Islet precursor cell (in vitro differentiated cells): ENCODE results near the gene ATF4.

Experiments
- DNase-seq: peaks from one replicate; pipeline ENCODE4 v3.0.0-alpha.2; 2018

The ATF4 gene

DNA sequence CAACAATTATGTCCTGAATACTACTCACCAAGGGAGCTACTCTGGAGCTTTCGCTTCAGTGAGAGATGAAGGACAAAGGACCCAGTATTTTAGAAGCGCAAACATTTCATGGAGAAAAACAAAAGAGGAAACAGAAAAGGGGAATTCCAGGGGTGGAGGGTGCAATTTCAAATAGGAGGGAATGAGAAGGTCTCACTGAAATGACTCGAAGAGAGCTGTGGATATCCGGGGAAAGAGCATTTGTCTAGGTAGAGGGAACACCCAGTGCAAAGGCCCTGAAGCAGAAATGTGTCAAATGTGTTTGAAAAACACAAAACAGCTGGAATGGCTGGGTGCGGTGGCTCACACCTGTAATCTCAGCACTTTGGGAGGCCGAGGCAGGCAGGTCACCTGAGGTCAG is 9.8 kb downstream of the ATF4 start:
- no peak for DNase-seq

DNA sequence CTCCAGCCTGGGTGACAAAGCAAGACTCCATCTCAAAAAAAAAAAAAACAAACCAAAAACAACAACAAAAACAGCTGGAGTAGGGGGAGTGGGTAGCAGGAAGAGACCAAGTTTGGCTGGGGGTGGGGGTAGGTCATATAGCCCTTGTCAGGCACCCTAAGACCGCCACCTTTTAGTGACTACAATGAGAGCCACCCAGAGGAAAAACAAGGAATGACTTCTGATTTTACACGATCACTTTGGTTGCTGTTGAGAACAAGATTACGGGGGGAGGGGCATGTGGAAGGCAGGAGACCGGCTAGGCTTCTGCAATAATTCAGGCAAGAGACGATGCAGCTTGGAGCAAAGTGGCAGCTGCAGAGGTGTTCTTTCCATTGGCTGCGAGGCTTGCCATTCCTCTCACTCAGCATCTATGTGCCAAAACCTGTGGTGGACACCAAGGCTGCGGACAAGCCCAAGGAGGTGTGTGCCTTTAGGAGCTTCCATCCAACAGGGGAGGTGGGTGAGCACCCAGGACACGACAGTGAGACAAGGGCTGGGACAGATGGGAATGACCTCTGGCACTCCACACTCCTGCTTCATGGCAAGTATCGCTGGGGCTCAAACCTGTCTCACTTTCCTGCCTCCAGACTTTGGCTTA is 10.4 kb downstream of the ATF4 start:
- DNase-seq, result no peak

DNA sequence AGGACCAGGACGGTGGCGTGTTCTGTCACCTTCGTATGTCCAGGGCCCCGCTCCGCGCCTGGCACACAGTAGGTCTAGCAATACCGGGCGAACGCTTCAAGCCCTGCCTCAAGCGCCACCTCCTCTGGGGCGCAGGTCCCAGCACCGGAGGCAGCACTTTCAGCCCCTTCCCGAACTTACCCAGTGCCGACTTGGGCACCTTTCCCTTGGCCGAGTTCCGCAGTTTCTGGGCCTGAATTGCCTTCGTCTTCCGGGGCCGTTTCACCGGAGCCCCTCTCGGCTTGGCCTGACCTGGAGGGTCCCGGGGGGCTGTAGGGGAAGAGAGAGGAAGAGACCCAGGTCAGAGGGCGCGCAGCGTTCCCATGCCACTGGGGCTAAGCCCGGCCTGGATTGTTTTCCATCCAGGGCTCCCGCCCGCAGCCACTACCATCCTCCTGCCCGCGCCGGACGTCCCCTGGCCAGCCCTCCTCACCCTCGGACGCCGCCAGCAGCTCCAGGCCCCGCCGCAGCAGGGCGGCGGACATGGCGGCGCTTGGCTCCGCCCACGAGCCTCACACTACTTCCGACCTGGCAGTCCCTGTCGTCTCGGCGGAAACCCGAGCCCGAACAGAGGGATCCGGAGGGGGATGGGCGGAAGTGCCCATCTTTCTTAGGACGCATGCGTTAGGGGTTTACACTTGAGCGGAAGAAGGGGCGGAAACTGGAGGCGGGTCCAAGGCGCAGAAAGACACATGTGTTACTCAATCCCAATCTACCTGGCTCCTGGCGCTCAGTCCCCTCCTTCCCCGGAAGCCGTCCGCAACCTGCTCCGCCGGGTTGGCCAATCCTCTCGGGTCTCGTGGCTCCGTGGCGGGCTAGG is 12.1 kb downstream of the ATF4 start, which contains the start of gene RPS19BP1:
Gene RPS19BP1, minus strand, starts transcription at position 534 of the 859 bp plus-strand sequence. Its CDS starts 10 bp downstream, at position 524.
- peak; percentile 100 for DNase-seq

DNA sequence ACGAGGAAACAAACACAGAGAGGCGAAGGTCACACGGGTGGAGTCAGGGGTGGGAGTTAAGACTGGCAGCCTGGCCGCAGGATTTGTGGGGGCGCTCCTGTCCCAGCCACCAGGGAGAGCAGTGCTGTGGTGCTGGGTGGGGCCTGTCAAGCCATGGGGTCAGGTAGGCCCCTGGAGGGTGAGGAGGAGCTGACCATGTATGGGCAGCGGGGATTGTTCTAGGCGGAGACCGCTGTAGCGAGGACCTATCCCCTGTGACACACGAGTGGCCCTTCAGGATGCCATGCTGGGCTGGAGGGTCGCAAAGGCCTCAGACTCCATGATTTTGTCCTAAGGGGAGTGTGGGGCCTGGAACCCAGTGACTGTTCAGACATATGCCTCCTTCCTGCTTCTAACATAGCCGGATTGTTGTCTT is 13.7 kb downstream of the ATF4 start:
- no peak for DNase-seq

DNA sequence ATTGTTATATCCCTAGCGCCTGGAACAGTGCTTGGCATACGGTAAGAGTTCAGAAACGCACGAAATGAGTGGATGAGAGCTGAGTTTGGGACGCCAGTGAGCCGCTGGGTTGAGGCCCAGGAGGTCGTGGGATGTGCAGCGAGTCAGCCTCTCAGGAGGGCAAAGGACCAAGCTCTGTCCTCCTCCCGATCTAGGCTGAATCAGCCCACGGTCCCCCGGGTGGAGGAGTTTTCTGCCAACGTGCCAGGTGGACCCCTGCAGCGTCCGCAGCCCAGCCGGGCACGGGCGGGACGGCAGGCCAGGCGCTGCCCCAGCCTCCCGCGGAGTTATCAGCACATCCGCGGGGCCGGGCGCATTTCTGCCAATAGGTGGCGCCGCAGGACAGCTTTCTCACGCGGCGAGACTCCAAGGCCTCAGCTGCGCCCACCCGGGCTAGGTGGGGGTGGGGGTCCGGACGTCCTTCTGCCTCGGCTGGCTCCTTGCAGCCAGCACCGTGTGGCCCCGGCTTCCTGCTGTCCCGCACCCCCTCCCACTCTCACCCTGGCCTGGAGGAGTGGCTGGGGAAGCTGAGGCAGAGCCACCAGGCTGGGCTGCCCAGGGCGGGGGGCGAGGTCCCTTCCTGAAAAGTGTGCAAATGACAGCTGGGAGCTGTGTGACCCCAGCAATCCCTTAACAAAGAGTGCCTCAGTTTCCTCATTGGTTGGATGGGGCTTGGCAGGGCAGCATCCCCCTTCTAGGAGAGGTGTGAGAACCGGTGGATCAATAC is 14.4 kb downstream of the ATF4 start:
- peak; percentile 92 for DNase-seq

DNA sequence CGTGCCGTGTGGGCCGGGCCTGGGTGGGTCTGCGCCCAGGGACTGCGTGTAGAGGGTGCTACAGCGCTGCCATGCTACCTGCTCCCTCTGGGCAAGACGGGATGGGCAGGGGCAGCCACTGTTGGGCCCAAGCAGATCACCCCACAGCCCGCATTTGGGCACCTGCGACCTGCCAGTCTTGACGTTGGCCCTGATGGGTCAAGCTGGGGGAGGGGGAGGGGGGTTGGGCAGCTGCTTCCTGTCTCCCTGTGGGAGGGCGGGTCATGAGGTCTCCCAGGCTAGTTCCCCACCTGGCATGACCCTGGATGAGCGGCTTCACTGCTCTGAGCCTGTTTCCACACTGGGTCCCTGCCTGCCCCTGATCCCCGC is 15.0 kb downstream of the ATF4 start:
- no peak for DNase-seq

DNA sequence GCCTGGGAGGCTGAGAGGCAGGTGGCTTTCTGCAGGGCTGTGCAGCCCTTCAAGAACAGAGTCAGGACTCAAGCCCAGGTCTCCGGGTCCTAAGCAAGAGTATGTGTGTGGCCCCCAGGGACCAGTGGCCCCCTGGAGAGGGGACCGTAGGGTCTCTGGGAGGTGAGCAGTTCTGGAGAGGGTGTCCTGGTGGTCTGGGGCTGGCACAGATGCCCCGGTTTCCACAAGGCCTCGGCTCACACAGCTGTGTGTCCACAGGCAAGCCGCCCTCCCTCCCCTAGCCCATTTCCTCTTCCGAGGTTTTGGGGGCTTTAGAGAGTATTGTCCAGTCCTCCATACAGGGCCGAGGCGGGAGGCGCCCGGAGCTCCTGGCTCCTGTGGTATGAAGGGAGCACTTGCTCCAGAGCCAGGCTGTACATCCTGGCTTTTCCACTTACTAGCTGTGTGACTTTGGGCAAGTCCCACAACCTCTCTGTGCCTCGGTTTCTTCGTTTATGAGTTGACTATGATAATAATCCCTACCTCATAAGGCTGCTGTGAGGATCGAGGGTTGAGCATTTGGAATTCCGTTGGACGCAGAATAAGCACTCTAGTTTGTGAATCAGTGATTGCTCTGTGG is 15.6 kb downstream of the ATF4 start:
- no peak for DNase-seq

DNA sequence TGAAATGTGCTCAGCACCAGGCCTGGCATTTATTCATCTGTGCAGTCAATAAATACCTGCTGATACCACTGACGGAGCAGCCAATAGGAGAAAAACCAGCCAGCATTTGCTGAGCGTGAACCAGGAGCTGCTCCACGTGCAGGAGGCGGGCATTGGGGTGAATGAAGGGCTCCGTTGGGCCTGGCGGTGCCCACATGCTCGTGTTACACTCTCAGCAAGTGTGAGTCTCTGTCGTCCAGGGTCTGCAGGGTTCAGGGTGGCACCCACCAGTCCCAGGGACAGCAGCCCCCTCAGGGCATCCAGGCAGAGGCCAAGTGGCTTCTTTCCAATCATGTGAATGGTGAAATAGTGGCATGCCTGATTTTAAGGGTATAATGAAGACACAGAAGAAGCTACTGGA is 16.3 kb downstream of the ATF4 start:
- no peak for DNase-seq

DNA sequence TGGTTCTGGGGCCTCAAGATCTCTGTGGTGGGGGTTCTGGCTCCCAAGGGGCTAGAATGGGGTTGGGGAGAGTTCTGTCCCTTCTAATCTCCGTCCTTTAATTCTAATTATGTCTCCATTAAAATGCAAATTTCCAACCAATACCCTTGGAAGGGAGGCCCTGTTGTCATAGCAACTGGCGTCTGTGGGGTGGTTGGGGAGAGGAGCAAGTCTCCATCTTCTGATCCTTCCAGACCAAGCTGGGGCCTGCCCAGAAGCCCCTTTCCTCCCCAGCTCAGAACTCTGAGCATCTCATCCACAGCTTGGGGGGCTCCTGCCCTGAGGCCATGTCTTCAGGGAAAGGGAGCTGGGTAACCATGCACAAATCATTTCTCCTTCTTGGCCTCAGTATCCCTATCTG is 17.6 kb downstream of the ATF4 start:
- no peak for DNase-seq

DNA sequence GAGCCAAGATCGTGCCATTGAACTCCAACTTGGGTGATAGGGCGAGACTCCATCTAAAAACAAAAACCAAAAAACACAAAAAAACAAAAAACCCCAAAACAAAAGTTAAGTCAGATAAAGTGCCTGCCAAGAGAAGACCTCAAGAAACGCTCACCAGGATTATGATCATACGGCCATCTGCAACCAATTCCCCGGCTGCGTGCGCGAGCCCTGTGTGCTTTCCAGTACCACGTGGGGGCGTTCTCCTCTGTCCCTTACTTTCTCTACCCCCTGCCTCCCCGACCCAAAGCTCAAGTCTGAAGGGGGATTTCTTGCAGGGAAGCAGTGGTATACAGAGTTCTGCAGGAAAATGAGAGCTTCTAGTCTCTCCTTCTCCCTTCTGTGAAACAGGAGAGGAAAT is 22.7 kb downstream of the ATF4 start:
- DNase-seq, result no peak

DNA sequence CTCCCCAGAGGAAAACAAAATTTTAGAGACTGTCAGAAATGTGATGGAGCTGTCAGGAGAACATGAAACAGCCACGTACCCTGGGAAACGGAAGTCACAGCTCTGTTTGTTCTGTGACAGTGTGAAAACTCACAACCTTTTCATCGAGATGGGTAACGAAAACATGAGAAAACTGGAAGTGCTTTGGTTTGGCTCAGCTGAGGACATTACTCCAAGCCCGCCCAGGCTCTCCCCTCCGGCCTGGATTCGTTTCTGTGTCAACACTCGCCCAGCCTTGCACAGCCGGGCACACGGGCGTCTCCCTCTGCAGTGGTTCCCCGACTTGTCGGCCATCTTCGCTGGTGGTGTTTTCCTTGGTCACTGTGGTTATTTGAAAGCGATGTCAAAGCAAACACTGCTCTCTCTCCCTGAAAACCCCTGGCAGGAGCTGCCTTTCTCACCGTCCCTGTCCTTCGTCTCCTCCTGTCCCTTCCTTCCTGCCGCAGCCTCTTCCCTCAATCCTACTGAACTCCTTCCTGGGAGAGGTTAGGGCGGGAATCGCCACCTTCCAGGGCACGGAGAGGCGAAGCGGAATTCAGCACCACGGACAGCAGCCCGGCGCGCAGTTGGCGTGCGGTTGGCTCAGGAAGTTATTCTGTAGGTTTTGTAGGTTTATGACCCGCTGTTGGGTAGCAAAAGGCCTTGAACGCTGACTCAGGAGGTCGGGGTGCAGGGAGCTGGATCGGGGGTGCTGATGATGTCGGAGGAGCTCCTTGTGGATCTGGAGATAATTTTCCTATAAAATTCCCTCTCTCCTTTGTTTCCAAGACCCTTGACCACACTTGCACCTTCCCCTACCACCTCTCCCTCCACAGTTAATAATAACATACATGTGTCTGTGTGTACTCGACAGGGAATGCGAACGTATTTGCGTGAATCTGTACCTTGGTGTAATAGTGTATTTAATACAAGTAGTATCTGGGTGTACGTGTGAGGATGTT is 25.3 kb downstream of the ATF4 start:
- DNase-seq, result peak; percentile 88

DNA sequence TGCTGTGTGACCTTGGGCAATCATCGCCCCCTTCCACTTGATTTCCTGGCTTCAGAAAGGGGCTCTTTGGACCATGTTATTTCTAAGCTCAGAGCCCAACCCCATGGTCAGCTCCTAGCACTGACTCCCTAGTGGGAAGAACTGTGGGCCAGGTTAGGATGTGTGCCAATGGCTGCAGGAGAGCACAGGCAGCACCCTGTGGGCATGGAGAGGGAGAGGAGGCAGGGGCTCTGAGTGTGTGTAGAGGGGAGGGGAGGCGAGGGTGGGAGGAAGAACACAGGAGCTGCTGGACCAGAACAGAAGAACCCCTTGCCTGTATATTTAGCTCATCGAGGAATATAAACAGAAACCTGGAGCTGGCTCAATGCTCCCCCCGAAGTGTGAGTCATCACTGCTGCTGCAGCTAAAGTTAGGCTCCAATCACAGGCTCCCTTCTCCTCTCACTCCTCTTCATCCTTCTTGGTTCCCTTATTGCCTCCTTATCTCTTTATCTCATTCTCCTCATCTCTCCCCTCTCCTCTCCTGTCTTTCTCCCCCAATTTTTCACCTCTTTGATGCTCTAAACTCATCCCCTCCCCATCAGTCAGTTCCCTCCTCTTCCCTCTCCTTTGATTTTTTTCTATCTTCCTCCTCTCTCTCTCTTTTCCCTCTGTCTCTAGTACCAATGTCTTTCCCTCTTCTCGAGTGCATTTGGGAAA is 26.7 kb downstream of the ATF4 start:
- DNase-seq, result no peak

DNA sequence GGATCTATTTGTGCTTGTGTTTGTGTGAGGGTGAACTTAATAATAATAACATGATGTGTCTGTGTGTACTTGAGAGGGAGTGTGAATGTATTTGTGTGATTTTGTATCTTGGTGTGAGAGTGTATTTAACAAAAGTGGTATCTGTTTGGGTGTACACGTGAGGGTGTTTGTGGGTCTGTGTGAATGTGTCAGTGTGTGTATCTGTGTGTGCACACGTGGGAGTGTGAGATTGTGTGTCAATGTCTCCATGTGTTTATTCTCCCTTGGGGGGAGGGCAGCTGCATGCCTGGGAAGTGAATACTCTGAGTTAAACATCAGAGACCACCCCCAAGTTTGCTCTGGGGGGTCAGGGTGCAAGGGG is 27.2 kb downstream of the ATF4 start:
- DNase-seq, result no peak

DNA sequence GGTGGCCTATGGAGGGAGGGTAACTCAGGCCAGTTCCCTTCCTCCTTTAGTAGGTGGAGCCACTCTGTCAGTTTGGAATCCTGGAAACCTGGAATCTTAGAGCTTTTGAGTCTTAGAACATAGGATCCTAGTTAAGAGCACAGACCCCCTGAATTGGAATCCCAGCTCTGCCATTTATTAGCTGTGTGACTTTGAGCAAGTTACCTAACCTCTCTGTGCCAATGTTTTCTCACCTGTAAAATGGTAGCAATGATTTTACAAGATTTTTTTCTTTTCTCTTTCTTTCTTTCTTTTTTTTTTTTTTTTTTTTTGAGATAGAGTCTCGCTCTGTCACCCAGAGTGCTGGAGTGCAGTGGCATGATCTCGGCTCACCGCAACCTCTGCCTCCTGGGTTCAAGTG is 33.1 kb downstream of the ATF4 start:
- no peak for DNase-seq

DNA sequence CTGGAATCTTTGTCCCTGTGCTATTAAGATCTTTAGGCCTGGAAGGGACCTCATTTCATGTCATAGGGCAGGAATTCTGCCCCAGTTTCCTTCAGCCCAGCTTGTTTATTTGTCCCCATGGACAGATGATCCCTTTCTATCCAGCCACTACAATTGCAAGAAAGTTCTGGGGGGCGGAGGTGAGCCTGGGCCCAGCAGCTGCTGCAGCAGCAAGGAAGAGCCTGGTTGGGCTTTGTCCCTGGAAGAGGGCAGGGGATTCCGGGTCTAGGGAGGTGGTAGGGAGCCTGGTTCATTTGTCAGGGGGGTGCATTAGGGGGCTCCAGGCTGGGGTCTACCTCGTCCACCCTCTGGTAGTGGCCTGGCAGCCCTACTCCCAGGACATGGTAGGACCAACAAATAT is 33.8 kb downstream of the ATF4 start:
- no peak for DNase-seq

DNA sequence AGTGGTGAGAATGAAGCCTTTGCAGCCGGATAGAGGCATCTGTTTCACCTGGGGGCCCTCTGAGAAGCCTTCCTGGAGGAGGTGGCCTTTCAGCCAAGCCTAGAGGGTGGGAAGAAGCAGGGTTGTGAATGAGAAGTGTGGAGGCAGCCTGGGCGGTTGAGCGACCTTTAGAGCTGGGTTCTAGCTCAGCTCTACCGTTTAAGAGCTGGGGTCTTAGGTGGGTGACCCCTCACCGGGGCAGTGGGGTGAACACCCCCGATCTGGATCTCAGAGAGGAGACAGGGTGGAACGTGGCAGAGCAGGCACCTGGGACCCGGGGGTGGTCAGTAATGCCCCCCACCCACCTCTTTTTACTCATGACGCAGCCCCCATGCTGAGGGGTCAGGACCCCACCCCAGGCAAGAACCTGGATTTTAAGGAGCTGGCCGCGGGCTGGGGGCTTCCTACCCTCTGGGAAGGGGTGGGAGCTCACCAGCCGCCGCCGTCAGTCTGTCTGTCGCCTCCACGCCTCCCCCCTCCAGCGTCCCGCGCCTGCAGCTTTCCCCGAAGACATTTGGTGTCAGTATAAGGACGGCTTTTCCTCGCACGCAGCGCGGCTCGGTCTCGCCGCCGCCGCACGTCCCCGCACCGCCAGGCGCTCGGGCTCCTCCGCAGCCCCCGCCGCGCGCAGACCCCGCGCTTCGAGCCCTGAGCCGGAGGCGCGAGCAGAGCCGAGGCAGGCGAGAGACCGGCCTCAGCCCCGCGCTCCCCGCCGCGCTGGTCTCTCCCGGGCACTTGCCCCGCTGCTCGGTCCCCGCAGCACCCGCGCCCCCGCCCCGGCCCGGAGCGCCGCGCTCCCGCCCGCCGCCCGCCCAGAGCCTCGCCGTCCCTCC is 36.8 kb downstream of the ATF4 start:
- DNase-seq, result no peak

DNA sequence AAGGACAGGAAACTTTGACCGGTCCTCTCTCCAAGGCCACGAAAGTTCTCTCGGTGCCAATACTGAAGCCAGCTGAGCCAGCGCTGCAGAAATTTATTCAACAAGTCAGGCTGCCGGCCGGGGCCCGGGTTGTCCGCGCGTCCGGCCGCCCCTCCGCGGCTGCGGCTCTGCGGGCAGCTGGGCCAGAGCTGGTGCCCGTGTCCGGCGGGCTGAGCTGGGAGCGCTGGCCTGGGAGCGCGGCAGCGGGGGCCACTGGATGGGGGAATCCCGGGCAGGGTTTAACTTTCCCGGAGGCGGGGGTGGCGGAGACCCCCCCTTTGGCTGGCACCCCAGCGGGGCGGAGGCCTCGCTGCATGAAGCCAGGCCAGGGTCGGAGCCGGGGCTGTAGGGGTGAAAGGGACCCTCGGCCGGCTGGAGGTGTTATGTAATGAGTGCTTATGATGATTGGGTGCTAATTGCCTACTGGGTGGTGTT is 37.9 kb downstream of the ATF4 start:
- DNase-seq, result no peak

DNA sequence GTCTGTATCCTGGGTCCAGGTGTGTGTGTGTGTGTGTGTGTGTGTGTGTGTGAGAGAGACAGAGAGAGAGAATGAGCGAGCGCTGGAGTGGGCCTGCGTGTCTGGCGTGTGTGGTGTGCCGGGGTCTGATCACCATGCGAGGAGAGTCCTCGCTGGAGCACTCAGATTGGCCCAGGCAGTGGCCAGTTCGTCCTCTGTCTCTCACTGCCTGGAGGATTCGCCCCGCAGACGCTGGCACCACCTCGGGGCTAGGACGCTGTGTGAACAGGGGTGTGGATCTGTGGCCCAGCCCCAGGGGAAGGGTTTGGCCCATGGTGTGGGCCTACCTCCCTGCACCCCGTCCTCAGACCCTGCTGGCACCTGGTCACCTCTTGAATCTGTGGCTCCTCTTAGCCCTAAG is 38.6 kb downstream of the ATF4 start:
- no peak for DNase-seq

DNA sequence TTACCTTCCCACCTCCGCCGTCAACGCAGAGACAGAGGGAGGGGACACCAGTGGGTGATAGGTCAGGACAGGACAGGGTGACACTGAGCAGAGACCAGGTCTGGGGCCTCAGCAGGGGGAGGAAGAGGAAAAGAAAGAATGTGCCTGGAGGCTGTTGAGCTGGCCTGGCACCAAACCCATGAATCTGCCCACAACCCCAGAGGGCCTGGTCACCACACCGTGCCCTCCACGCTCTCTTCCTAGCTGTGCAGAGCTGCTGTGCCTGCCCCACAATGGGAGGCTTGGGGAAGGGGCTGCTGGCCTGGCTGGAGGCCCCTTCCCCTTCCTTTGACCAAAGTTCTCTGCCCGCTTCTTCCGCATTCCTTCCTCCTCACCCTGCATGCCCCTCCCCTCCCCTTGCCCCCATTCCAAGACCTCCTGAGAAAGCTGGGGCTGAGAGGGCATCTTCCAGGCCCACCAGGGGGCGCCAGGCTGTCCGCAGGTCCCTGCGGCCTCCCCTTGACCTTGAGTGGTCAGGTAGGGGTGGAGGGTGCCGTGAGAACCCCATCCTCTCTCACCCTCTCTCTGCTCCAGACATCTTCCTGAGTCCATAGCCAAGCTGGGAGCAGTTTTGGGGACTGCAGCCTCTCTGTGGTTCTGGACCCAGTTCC is 39.2 kb downstream of the ATF4 start:
- peak; percentile 73 for DNase-seq

DNA sequence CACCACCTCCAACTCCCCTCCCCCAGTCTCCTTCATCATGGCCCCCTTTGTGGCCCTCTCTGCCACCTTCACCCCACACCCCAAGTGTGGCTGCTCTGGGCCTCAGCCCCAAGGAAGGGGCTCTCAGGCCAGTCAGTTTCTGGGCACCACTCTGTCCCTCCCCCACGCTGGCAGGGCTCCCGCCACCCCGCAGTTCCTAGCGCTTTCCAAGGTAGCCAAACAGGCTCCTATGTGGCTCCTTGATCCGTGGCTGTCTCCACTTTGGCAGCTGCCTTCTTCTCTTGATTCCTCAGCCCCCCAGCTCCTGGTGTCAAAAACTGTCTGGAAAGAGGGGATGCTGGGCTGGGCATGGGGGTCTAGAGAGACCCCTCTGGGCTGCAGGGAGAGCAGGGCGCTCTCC is 39.8 kb downstream of the ATF4 start:
- DNase-seq, result no peak
